Measurements from ENCODE around the gene KIF1A. TPM values are rescaled to one million over a fixed set of nuclear protein-coding genes. Genes with fewer than 3 reads are reported as not detected.

The KIF1A gene
- total and polyA plus RNA-seq, 10 of the 15 experiments (the other 5 are each of a cell fraction or from before 2014, with no cell fraction given): 0.04 to 0.95 (median 0.06) TPM; not detected in 5

DNA sequence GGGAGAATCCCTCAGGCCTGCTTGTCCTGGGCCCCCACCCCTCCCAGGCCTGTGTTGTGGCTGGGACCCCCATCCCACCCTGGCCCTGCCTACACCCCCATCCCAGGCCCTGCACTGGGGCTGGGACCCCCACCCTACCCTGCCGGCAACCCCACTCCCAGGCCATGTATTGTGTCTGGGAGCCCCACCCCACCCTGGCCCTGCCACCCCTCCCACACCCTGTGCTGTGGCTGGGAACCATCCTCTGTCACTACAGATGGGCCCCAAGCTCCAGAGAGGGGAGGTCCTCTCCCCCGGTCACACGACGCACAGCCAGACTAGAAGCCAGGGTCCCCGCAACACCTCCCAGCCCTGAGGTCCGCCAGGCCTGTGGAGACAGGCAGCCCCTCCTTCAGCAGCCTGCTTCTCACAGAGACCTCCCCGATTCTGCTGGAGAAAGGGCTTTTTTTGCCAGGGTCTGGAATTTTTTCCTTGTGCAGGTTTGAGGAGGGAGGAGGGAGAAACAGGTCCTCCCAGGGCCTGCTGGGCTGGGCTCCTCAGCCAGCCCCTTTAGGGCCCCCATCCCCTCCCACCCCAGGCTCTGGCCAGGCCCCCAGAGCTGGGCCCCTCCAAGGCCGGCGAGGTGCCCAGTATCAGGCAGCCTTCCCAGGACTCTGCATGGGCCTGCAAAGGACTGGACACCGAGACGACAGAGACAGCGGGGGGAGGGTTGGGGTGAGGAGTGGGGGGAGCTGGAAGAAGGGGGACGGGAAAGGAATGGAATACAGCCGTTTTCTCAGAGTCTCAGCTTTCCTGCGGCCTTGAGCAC lies 28.0 kb downstream of the KIF1A start:
- no TSS peak for BruUV-seq (replicated peaks)
- ChIA-PET CTCF (no interaction called here), POLR2A (no interaction called here), SMC1A (ENCODE audit: uncharacterized antibody, unreplicated experiment) (no interaction called here), RAD21 (ENCODE audit: unreplicated experiment) (no interaction called here)
- Histone ChIP-seq H2AFZ (ENCODE audit: control insufficient read depth, low read depth, low read length) (no peak overlapping the region), H3K4me3 (no peak overlapping the region), H3K9me3 (replicated peaks; ENCODE audit: control insufficient read depth, insufficient read depth, low read length) (no peaks in the 10 kb centered on the region), H3K9ac (ENCODE audit: control insufficient read depth, insufficient read depth, low read length) (no peak overlapping the region), H3K79me2 (ENCODE audit: control insufficient read depth, insufficient read depth, low read length) (no peaks in the 10 kb centered on the region), H3K27me3 (replicated peaks in 1 of 2; ENCODE audit: control insufficient read depth in 2 of 2, insufficient read depth in 2 of 2, low read length in 1 of 2) (0 out of 4 replicates have a peak, but pooled peaks cover 0 to 1% of the 10 kb centered on the region in 2 experiments), H3K36me3 (ENCODE audit: control insufficient read depth in 2 of 2, insufficient read depth in 2 of 2, low read length in 1 of 2) (no peaks in the 10 kb centered on the region), H3K27ac (ENCODE audit: control insufficient read depth, insufficient read depth) (no peak overlapping the region), H3K4me2 (ENCODE audit: control insufficient read depth, insufficient read depth) (no peak overlapping the region), H3K4me1 (ENCODE audit: control insufficient read depth, insufficient read depth, low read length) (peaks cover 4% of the 10 kb centered on the region; the same call in 1 of the 2 replicates), H4K20me1 (ENCODE audit: control insufficient read depth, insufficient read depth) (no peaks in the 10 kb centered on the region)
- ATAC-seq (no peak), DNase-seq (ENCODE audit: low read depth, low spot score) (no peak), FAIRE-seq (no peak)
- intact Hi-C loops (cut with micrococcal nuclease; ENCODE audit: unreplicated experiment): no loop called here
- in situ Hi-C loops (cut with MboI): no loop called here
- TF ChIP-seq ZNF384 (IDR thresholded peaks at IDR 0.05; ENCODE audit: borderline replicate concordance, low read depth, low read length) (no peak), HCFC1 (IDR thresholded peaks at IDR 0.05; ENCODE audit: low read length) (no peak)
- 33% methylated on average over 9 of the region's 15 CpGs for WGBS (ENCODE audit: insufficient coverage, insufficient replicate concordance, low lambda C conversion rate, missing lambda C conversion rate)

DNA sequence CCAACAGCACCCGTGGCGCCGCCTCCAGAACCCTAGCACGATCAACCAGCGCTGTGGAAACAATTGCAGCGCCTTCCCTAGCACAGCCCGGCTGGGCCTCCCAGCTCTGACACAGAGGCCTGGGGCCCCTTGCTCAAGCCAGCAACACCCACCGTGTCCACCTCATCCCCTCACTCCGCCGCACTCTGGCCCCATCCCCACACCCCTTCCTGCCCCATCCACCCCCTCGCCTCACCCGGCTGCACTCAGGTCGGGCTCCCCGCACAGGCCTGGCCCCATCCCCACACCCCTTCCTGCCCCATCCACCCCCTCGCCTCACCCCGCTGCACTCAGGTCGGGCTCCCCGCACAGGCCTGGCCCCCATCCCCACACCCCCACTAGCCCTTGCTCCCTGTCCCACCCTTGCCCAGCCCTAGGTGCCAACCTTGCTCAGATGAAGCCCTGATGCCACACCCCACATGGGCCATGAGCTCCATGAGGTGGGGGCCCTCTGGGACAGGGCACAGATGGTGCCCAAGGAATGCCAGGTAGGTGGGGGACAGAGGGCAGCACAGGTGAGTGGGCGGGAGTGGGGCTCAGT lies 28.7 kb downstream of the KIF1A start:
- in situ Hi-C loops (cut with MboI) (no loop called here), intact Hi-C loops (cut with micrococcal nuclease; ENCODE audit: unreplicated experiment) (no loop called here)
- Histone ChIP-seq H3K9me3 (replicated peaks; ENCODE audit: control insufficient read depth, insufficient read depth, low read length) (no peaks in the 10 kb centered on the region), H3K27ac (ENCODE audit: control insufficient read depth, insufficient read depth) (no peak overlapping the region), H2AFZ (ENCODE audit: control insufficient read depth, low read depth, low read length) (no peak overlapping the region), H3K4me3 (no peak overlapping the region), H3K4me2 (ENCODE audit: control insufficient read depth, insufficient read depth) (no peak overlapping the region), H3K27me3 (replicated peaks in 1 of 2; ENCODE audit: control insufficient read depth in 2 of 2, insufficient read depth in 2 of 2, low read length in 1 of 2) (0 out of 4 replicates have a peak, but pooled peaks cover 0 to 1% of the 10 kb centered on the region in 2 experiments), H3K36me3 (ENCODE audit: control insufficient read depth in 2 of 2, insufficient read depth in 2 of 2, low read length in 1 of 2) (no peaks in the 10 kb centered on the region), H4K20me1 (ENCODE audit: control insufficient read depth, insufficient read depth) (no peaks in the 10 kb centered on the region), H3K79me2 (ENCODE audit: control insufficient read depth, insufficient read depth, low read length) (no peaks in the 10 kb centered on the region), H3K9ac (ENCODE audit: control insufficient read depth, insufficient read depth, low read length) (no peak overlapping the region), H3K4me1 (ENCODE audit: control insufficient read depth, insufficient read depth, low read length) (peaks cover 4% of the 10 kb centered on the region; the same call in 1 of the 2 replicates)
- FAIRE-seq: no peak
- DNase-seq (ENCODE audit: low read depth, low spot score): no peak
- CTCF ChIA-PET: interaction anchor here (0.6 kb wide), 1 partner anchor 818 kb away, joined by 3 read pairs; no protein-coding TSS in a partner anchor
- POLR2A ChIA-PET: no interaction called here
- 46% methylated on average over 9 of the region's 19 CpGs for WGBS (ENCODE audit: insufficient coverage, insufficient replicate concordance, low lambda C conversion rate, missing lambda C conversion rate)
- ATAC-seq: no peak
- RAD21 ChIA-PET (ENCODE audit: unreplicated experiment): no interaction called here
- SMC1A ChIA-PET (ENCODE audit: uncharacterized antibody, unreplicated experiment): no interaction called here
- BruUV-seq (replicated peaks): no TSS peak
- TF ChIP-seq, protein P1, sequence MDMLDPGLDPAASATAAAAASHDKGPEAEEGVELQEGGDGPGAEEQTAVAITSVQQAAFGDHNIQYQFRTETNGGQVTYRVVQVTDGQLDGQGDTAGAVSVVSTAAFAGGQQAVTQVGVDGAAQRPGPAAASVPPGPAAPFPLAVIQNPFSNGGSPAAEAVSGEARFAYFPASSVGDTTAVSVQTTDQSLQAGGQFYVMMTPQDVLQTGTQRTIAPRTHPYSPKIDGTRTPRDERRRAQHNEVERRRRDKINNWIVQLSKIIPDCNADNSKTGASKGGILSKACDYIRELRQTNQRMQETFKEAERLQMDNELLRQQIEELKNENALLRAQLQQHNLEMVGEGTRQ (IDR thresholded peaks at IDR 0.05; ENCODE audit: borderline replicate concordance, low read depth, low read length): no peak
- TF ChIP-seq CEBPB (IDR thresholded peaks at IDR 0.05; ENCODE audit: borderline replicate concordance in 1 of 2, low read depth in 2 of 2, low read length in 2 of 2): no peak
- no peak for TF ChIP-seq DPF2 (IDR thresholded peaks at IDR 0.05)
- TF ChIP-seq ZBTB11 (CRISPR knock-in tag; IDR thresholded peaks at IDR 0.05): no peak
- TF ChIP-seq, protein P2, sequence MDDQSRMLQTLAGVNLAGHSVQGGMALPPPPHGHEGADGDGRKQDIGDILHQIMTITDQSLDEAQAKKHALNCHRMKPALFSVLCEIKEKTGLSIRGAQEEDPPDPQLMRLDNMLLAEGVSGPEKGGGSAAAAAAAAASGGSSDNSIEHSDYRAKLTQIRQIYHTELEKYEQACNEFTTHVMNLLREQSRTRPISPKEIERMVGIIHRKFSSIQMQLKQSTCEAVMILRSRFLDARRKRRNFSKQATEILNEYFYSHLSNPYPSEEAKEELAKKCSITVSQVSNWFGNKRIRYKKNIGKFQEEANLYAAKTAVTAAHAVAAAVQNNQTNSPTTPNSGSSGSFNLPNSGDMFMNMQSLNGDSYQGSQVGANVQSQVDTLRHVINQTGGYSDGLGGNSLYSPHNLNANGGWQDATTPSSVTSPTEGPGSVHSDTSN (IDR thresholded peaks at IDR 0.05; ENCODE audit: insufficient replicate concordance, low read depth, low read length): no peak
- TF ChIP-seq RBBP5 (conservative IDR thresholded peaks at IDR 0.05): no peak
- TF ChIP-seq TAF1 (IDR thresholded peaks at IDR 0.05; ENCODE audit: borderline replicate concordance, low read depth, low read length): no peak
- no peak for TF ChIP-seq WRNIP1 (IDR thresholded peaks at IDR 0.05; ENCODE audit: borderline replicate concordance, low read depth, low read length)
